HG03025 (cell line): ENCODE results near the gene CTNNA2.
A peak's percentile ranks its signal among the peaks of the same experiment; 100 is the strongest.

Experiments used
- ATAC-seq: cut with Tn5 transposase; IDR thresholded peaks from one replicate; pipeline ENCODE4 v1.9.1; 2021; ENCODE audit warnings: mild to moderate bottlenecking, moderate library complexity; ENCODE audit not compliant: unreplicated experiment, low FRiP score

CTNNA2 gene

GRCh38 chr2:80573167-80573566 is 1060.3 kb downstream of the CTNNA2 start:
- no peak for ATAC-seq

DNA sequence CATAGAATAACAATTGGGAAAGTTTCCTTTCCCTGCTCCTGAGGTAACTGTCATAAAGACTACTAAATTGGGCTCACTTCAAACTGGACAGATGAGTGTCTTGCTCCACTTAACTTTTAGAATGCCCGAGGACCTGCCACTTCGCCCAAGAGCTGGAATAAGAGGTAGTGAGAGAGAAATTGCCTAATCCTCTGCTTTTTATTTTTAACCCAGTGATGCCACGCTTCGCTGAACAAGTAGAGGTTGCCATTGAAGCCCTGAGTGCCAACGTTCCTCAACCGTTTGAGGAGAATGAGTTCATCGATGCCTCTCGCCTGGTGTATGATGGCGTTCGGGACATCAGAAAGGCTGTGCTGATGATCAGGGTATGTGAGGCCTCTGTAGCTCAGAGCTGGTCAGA is 1061.1 kb downstream of the CTNNA2 start:
- no peak for ATAC-seq

DNA sequence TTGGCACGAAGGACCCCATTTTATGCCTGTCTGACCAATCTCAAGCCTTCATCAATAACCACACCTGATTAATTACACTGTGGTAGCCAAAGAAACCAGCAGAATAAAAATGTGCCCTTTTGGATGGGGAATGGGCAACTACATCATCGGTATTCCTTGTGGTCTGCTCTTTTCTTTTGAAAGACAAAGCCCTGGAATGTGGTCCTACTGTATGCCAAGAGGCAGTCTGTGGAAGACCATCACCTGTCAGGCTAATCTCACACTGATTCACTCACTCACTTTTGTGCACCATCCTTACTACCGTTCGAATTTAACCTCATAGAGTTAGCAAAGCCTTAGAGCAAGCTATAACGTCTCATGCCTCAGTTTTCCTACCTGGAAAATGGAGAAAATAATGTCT is 1066.9 kb downstream of the CTNNA2 start:
- no peak for ATAC-seq

GRCh38 chr2:80591233-80591632 is 1078.4 kb downstream of the CTNNA2 start:
- ATAC-seq = no peak

- no peak for ATAC-seq
Measured at GRCh38 chr2:80592106-80592505, 1079.3 kb downstream of the CTNNA2 start.

- no peak for ATAC-seq
Measured at GRCh38 chr2:80610108-80610507, 1097.3 kb downstream of the CTNNA2 start.

GRCh38 chr2:80621656-80622055 is 1108.8 kb downstream of the CTNNA2 start:
- ATAC-seq = no peak

- ATAC-seq = no peak
Measured at GRCh38 chr2:80624062-80624461, 1111.2 kb downstream of the CTNNA2 start.

DNA sequence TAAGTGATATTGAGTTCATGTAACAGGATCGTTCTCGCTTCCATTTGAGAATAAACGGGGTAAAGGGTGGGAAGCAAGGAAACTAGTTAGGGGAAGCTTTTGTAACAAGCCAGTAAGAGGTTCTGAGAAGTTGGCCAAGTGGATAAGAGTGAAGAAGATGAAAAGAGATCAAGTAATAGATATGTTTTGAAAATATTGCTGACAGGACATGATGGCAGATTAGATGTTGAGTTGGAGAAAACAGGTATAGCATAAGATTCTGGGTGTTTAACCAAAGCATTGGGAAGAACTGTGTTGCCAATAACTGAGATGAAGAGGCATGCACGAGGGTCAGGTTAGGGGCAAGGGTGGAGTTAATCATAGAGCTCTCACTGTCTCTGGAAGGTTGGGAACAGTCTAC is 1121.7 kb downstream of the CTNNA2 start:
- ATAC-seq = no peak

DNA sequence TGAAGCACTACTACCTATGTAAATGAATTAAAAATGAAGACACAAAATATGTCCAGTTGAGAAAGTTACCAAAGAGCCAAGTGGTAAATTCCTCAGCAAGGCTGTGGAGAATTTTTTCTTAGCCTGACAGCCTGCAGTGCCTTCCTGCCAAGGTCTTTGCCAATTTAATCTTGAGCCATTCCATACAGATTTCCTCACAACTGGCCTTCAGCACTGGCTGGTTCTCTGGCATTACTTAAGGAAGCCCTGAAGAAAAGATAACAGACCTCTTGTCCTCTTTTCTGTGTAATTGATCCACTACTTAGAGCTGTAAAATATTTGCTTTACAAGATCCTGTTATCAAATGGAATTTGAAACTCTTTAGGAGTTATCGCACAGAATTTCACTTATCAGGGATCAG is 1125.9 kb downstream of the CTNNA2 start:
- ATAC-seq = no peak

DNA sequence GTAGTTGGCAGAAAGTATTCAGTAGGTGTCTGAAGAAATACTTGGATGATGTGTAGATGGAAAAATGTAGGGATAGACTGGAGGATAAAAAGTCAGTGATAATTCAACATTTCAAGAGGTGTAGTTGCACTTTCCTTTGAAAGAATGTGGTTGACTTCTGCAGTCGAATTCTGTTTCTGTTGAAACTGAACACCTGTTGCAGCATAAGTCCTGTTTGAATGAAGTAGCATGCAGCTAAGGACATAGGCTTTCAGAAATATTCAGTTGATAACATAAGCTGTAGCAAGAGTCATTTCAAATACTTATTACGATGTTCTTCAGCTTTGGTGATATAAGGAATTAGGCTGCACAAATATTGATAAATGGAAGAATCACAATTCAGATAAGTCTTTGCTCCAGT is 1129.6 kb downstream of the CTNNA2 start:
- peak; percentile 60 for ATAC-seq

DNA sequence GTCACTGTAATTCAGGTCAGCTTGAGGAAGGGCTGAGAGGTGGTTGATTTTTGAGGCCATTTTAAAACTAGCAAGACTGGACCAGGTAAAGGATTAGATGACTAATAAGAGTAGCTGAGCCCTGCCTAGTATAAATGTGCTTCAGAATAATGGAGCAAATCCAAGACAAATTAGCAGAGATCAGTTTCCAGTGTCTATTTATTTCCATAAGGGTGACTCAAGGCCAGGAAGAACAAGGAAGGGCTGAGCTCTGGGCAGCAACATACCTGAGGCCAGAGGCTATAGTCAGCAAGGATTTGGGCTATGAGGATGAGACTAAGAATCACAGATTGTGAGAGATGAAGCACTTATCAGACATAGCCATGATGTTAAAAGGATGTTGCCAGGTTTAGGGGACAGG is 1130.7 kb downstream of the CTNNA2 start:
- ATAC-seq = no peak

DNA sequence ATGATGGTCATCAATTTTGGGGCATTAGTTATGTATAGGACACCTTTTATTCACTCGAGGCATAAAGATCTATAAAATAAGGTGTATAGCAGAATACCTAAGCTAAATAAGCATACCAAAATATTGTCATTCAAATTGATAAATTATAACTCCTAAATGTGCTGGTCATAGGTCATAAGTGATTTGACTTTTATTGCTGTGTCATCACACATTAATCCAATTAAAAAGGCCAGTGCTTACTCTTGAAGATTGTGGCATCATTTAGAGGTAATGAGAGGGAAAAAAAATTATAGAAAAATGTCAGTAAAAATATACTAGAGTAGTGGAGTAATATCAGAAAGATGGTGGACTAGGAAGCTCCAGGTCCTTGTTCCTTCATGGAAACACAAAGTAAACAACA is 1138.6 kb downstream of the CTNNA2 start:
- ATAC-seq = no peak

DNA sequence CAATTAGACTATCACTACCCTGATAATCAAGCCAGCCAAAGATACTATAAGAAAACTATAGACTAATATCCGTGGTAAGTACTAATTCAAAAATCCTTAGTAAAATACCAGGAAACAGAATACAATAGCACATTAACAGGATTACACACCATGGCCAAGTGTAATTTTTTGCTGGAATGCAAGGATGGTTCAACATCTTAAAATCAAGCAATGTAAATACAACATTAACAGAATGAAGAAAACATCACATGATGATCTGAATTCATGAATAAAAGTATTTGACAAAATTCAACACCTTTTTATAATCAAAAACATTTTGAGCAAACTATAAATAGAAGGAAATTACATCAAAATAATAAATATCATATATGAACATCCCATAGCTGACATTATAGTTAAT is 1142.4 kb downstream of the CTNNA2 start:
- ATAC-seq = no peak

DNA sequence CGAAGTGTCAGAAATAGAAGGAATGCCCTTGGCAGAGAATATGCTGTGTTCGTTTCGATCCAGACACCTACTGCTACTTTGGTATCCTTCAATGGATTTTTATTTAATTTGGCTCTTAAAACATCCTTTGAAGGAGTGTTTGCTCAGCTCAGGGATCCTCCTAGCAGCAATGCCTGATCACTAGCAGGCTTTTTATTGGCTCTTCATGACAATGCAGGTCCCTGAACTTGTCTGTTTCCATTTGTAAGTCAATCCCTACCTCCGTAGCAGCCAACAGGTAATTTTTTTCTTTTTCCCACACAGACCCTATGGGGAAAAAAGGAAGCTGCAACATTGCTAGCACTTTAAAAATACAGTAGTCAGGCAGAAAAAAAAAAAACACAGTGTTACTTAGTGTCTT is 1157.9 kb downstream of the CTNNA2 start:
- no peak for ATAC-seq

GRCh38 chr2:80687524-80687923 is 1174.7 kb downstream of the CTNNA2 start:
- ATAC-seq = no peak

DNA sequence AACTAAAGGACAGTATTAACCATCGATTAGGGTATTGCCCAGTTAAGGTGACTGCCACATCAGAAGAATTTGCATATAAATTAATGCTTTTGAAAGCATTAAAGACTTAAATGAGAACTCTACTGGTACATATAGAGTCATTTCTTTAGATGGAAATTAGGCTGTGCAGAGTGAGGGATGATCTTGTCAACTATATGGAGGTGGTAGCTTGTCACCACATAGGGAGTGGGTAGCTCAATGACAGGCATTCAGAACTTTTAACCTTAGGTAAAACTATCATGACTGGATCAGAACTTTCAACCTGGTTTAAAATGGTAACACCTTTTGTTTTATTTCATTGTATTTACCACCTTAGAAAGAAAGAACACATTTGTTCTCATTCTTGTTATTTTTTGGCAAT is 1176.3 kb downstream of the CTNNA2 start:
- no peak for ATAC-seq
